ENCODE results near the gene ERVV-1.

The ERVV-1 gene

GRCh38 chr19:53041366-53041765 is 27.6 kb downstream of the ERVV-1 start:
- TF ChIP-seq SIN3A (IDR thresholded peaks at IDR 0.05; ENCODE audit: borderline replicate concordance, insufficient read depth, low read length) (no peak), POLR2AphosphoS5 (IDR thresholded peaks at IDR 0.05; ENCODE audit: low read depth, low read length) (no peak), TAF1 (IDR thresholded peaks at IDR 0.05; ENCODE audit: borderline replicate concordance, insufficient read depth, low read length) (no peak), FOXP2 (optimal IDR thresholded peaks at IDR 0.05; ENCODE audit: borderline replicate concordance, extremely low read depth, extremely low read length, insufficient read depth) (no peak), REST (IDR thresholded peaks at IDR 0.05; ENCODE audit: insufficient read depth in 1 of 2, low read depth in 2 of 2, low read length in 2 of 2) (no peak)

GRCh38 chr19:53045536-53045935 is 31.8 kb downstream of the ERVV-1 start:
- TF ChIP-seq SIN3A (IDR thresholded peaks at IDR 0.05; ENCODE audit: borderline replicate concordance, insufficient read depth, low read length) (no peak), POLR2AphosphoS5 (IDR thresholded peaks at IDR 0.05; ENCODE audit: low read depth, low read length) (no peak), REST (IDR thresholded peaks at IDR 0.05; ENCODE audit: insufficient read depth in 1 of 2, low read depth in 2 of 2, low read length in 2 of 2) (no peak), TAF1 (IDR thresholded peaks at IDR 0.05; ENCODE audit: borderline replicate concordance, insufficient read depth, low read length) (no peak), FOXP2 (optimal IDR thresholded peaks at IDR 0.05; ENCODE audit: borderline replicate concordance, extremely low read depth, extremely low read length, insufficient read depth) (no peak)

GRCh38 chr19:53047379-53047778 is 33.7 kb downstream of the ERVV-1 start:
- no peak for TF ChIP-seq FOXP2 (optimal IDR thresholded peaks at IDR 0.05; ENCODE audit: borderline replicate concordance, extremely low read depth, extremely low read length, insufficient read depth)
- no peak for TF ChIP-seq POLR2AphosphoS5 (IDR thresholded peaks at IDR 0.05; ENCODE audit: low read depth, low read length)
- no peak for TF ChIP-seq SIN3A (IDR thresholded peaks at IDR 0.05; ENCODE audit: borderline replicate concordance, insufficient read depth, low read length)
- no peak for TF ChIP-seq TAF1 (IDR thresholded peaks at IDR 0.05; ENCODE audit: borderline replicate concordance, insufficient read depth, low read length)
- TF ChIP-seq REST (IDR thresholded peaks at IDR 0.05; ENCODE audit: insufficient read depth in 1 of 2, low read depth in 2 of 2, low read length in 2 of 2): no peak

GRCh38 chr19:53055117-53055516 is 41.4 kb downstream of the ERVV-1 start:
- TF ChIP-seq POLR2AphosphoS5 (IDR thresholded peaks at IDR 0.05; ENCODE audit: low read depth, low read length) (no peak), SIN3A (IDR thresholded peaks at IDR 0.05; ENCODE audit: borderline replicate concordance, insufficient read depth, low read length) (no peak), FOXP2 (optimal IDR thresholded peaks at IDR 0.05; ENCODE audit: borderline replicate concordance, extremely low read depth, extremely low read length, insufficient read depth) (no peak), REST (IDR thresholded peaks at IDR 0.05; ENCODE audit: insufficient read depth in 1 of 2, low read depth in 2 of 2, low read length in 2 of 2) (no peak), TAF1 (IDR thresholded peaks at IDR 0.05; ENCODE audit: borderline replicate concordance, insufficient read depth, low read length) (no peak)

Measured in PFSK-1 (cell line).